DMS153 treated with DMSO at 0.1 percent for 48 hours (cell line): ENCODE results near the gene EML4.
"Not testable (repeated sequence)": the region's sequence is repeated elsewhere in the genome, so short reads cannot be mapped to it uniquely, and the experiment has no call there.

ENCODE experiments used
- DNase-seq: peaks from one replicate; lab custom pipeline; 2025; ENCODE audit not compliant: unreplicated experiment; lab: John Stamatoyannopoulos, UW

Gene EML4

GRCh38 chr2:42372474-42373200, 203.5 kb downstream of the EML4 start:
- no peak for DNase-seq

- DNase-seq, result no peak
Observed at GRCh38 chr2:42376758-42377157, 207.6 kb downstream of the EML4 start.

- no peak for DNase-seq
Observed at GRCh38 chr2:42378415-42378814, 209.3 kb downstream of the EML4 start.

- not testable (repeated sequence) for DNase-seq
Observed at GRCh38 chr2:42380026-42380425, 210.9 kb downstream of the EML4 start.

- no peak for DNase-seq
Observed at GRCh38 chr2:42382144-42382543, 213.0 kb downstream of the EML4 start.
